HEK293 (cell line): ENCODE measurements around the gene GPS1.

Experiments
- PRDM2 ChIP-seq: fragments of 450-650 bp; formaldehyde crosslinking; IDR thresholded peaks from 2 replicates; pipeline ENCODE4 v1.5.1; 2016; ENCODE audit warnings: missing biosample characterization, missing genetic modification characterization, borderline replicate concordance
- REPIN1 ChIP-seq: fragments of 450-650 bp; formaldehyde crosslinking; IDR thresholded peaks from 2 replicates; pipeline ENCODE4 v1.5.1; 2017; ENCODE audit warnings: missing biosample characterization, missing genetic modification characterization, low read depth
- REST ChIP-seq: fragments of 450-650 bp; formaldehyde crosslinking; IDR thresholded peaks from 2 replicates; pipeline ENCODE4 v1.5.1; 2016; ENCODE audit warnings: missing biosample characterization, missing genetic modification characterization
- TCF7L2 ChIP-seq: IDR thresholded peaks from 2 replicates; pipeline ENCODE4 v1.6.1; 2011; ENCODE audit warnings: low read depth, mild to moderate bottlenecking, inconsistent platforms, low read length, moderate library complexity, borderline replicate concordance
- ZBTB20 ChIP-seq: fragments of 450-650 bp; formaldehyde crosslinking; IDR thresholded peaks from 2 replicates; pipeline ENCODE4 v1.5.1; 2016; ENCODE audit warnings: missing biosample characterization, missing genetic modification characterization
- ZBTB21 ChIP-seq: fragments of 450-650 bp; formaldehyde crosslinking; IDR thresholded peaks from 2 replicates; pipeline ENCODE4 v1.5.1; 2017; ENCODE audit warnings: missing biosample characterization, missing genetic modification characterization
- ZNF112 ChIP-seq: fragments of 450-650 bp; formaldehyde crosslinking; IDR thresholded peaks from 2 replicates; pipeline ENCODE4 v1.5.0; 2017; ENCODE audit warnings: missing biosample characterization, missing genetic modification characterization
- ZNF133 ChIP-seq: fragments of 450-650 bp; formaldehyde crosslinking; IDR thresholded peaks from 2 replicates; pipeline ENCODE4 v1.5.1; 2016; ENCODE audit warnings: missing biosample characterization, missing genetic modification characterization
- ZNF175 ChIP-seq: fragments of 450-650 bp; formaldehyde crosslinking; IDR thresholded peaks from 2 replicates; pipeline ENCODE4 v1.5.1; 2016; ENCODE audit warnings: missing biosample characterization, missing genetic modification characterization
- ZNF639 ChIP-seq: fragments of 450-650 bp; formaldehyde crosslinking; IDR thresholded peaks from 2 replicates; pipeline ENCODE4 v1.5.1; 2016; ENCODE audit warnings: missing biosample characterization, missing genetic modification characterization
- ZNF660 ChIP-seq: fragments of 450-650 bp; IDR thresholded peaks from 2 replicates; pipeline ENCODE4 v1.5.1; 2018; ENCODE audit warnings: missing biosample characterization, mild to moderate bottlenecking, missing genetic modification characterization
- ZSCAN30 ChIP-seq: fragments of 450-650 bp; IDR thresholded peaks from 2 replicates; pipeline ENCODE4 v1.5.1; 2018; ENCODE audit warnings: missing biosample characterization, mild to moderate bottlenecking, missing genetic modification characterization, moderate library complexity
- TF ChIP-seq, protein P1 (sequence below): fragments of 450-650 bp; formaldehyde crosslinking; IDR thresholded peaks from 2 replicates; pipeline ENCODE4 v1.5.1; 2016; ENCODE audit warnings: missing biosample characterization, missing genetic modification characterization

DNA sequence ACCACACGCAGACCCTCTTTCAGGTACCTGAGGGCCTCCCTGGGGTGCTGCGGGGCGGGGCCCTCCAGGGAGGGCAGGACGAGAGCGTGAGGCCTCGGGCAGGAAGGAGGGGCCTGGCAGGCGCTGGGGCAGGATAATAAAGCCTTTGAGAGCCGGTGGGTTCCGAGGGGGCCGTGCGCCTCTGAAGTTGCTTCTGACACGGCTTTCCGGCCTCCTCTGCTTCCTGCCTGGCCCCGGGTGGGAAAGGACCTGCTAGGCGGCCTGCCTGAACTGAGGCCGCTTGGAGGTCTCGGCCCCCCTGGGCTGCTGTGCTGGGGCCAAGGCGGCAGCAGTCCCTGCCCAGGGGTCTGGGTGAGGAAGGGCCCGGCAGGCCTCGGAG lies 39.4 kb upstream of the GPS1 start:
- TF ChIP-seq, protein P1, sequence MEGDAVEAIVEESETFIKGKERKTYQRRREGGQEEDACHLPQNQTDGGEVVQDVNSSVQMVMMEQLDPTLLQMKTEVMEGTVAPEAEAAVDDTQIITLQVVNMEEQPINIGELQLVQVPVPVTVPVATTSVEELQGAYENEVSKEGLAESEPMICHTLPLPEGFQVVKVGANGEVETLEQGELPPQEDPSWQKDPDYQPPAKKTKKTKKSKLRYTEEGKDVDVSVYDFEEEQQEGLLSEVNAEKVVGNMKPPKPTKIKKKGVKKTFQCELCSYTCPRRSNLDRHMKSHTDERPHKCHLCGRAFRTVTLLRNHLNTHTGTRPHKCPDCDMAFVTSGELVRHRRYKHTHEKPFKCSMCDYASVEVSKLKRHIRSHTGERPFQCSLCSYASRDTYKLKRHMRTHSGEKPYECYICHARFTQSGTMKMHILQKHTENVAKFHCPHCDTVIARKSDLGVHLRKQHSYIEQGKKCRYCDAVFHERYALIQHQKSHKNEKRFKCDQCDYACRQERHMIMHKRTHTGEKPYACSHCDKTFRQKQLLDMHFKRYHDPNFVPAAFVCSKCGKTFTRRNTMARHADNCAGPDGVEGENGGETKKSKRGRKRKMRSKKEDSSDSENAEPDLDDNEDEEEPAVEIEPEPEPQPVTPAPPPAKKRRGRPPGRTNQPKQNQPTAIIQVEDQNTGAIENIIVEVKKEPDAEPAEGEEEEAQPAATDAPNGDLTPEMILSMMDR (tag by site-specific recombination), result no peak
- TF ChIP-seq REPIN1 (tag by site-specific recombination) (no peak), ZNF133 (tag by site-specific recombination) (no peak), ZSCAN30 (tag by site-specific recombination) (no peak), ZNF175 (tag by site-specific recombination) (no peak), REST (tag by site-specific recombination) (no peak), ZBTB21 (tag by site-specific recombination) (no peak), PRDM2 (no peak), ZNF639 (tag by site-specific recombination) (no peak), ZBTB20 (tag by site-specific recombination) (no peak), TCF7L2 (no peak), ZNF112 (tag by site-specific recombination) (no peak), ZNF660 (no peak)
